NB4 (cell line): Measurements from ENCODE around the gene TPPP3.

Experiments used
- MAX ChIP-seq: IDR thresholded peaks from 2 replicates; pipeline ENCODE4 v1.6.1; 2011; ENCODE audit warnings: low read depth, low read length
- POLR2A ChIP-seq: IDR thresholded peaks from 2 replicates; pipeline ENCODE4 v1.6.1; 2011; ENCODE audit warnings: mild to moderate bottlenecking; ENCODE audit not compliant: insufficient read length; ENCODE audit errors: extremely low read depth

- no peak for TF ChIP-seq POLR2A
- no peak for TF ChIP-seq MAX
These were observed 22.6 kb downstream of the TPPP3 start for GRCh38 chr16:67370661-67371060.
